SHP77 (cell line): ENCODE results near the gene VAV3.

Experiments
- DNase-seq, 2 experiments: peaks; one replicate each; lab custom pipeline; 2025; lab: John Stamatoyannopoulos, UW

Gene VAV3

GRCh38 chr1:107793896-107794453 lies 171.0 kb downstream of the VAV3 start:
- DNase-seq, result no peak

GRCh38 chr1:107791348-107791747 lies 173.6 kb downstream of the VAV3 start:
- DNase-seq, result no peak

DNA sequence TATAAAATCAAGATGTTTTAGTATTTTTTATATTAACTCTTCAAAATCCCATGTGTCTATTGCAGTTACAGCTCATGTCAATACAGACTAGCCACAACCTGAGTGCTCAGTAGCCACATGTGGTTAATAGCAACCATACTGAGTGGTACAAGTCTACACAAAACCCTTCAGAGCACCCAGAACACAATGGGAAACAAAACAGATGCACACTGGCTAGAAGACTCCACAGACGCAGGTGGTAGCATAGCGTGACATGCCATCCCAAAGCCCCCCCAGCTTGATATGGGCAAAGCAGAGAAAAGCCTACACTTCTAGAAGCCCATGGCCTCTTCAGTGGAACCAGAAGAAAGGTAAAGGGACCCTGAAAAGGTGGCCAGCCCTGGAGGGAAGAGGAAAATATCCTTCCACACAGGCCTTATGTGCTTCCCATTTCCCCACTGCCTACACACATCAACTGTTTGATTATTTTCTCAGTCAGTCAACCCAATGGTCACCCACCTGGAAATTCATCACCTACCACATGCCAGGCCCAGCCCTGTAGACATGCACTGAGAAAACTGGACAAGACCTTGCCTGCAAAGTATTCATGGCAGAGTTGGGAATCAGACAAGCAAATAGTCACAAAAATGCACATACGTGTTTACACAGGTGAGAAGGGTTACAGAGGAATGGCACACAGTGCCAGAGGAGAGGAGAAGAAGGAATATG lies 175.0 kb downstream of the VAV3 start:
- DNase-seq, result no peak

DNA sequence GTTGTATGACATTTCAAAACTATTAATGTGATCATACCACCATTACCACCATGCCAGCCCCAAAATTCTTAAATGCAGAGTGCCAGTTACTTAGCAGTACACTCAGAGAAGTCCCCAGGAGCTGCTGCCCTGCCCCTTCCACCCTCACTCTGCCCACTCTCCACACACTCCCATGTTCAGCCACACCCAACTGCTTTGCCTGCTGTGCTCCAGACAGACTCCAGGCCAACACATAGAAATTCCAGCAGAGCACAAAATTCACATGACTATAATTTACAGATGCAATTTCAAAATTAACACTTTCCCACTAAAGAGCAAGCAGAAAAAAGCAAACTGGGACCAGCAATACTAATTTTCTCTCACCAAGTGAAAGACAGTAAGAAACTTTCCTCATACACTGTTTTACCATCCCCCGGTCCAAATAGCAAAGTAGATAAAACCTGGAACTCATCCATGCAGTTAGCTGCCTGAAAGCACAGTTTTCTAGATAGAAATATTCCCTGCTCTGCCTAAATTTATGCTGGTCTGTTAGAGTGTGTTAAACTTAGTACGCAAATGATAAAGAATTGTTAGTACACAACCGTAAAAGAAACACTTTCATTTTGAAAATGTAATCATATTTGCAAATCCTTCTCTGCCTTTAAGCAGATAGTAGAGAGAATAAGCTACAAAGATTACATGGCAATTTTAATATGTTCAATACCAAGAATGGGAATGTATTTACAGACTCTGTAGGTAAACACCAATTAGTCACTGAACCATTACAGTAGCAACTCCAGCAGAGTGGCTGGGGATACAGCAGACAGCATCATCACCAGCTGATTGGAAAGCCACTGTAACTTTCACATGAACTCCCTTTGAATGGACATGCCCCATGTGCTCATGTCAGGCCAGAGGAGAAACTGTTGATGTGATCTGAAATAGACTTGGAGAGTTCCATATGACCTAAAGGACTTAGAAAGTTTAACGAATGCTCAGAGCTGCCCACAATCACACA lies 176.5 kb downstream of the VAV3 start:
- no peak for DNase-seq

DNA sequence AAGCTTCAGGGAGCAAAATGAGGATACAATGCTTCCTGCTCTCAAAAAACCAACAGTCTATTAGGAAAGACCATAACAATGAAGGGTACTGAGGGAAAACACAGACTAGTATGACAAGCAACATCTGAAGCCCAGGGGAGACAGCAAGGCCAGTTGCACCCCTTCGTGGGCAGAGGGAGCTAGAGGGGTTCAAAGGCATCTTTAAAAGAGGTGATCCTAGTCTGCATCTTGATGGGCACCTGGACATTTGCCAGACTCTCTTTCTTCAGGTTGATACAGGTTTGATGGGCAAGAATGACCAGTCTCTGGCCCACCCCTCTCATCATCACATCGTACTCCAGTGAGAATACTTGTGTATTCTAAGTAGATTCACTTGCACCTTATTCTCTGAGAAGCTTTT lies 177.7 kb downstream of the VAV3 start:
- DNase-seq, result peak in 1 of 2 experiments; percentile 7

DNA sequence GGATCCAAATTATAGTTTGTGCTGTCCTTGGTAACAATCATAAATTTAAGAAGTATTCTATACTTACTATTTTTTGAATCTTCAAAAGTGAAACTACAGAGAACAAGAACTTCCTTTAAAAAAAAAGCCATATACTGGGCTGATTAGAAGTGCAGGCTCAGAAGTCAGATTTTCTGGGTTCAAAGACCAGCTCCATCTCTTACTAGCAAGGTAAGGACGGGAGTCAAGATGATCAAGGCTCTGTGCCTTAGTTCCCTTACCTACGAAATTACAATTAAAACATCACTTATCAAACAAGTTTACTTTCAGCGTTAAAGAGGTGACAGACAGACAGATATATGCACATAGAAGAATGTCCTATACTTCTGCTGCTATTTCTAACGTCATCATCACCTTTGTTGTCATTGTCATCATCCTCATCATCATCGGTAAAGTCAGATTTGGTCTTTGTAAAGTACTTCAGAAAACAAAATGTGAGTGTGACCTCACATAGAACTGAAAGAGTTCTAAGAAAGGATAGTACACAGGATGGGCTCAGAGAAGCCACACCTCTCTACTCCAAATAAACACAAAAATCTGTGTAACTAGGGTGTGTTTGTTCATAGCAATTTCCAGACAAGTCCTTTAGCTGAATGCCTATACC lies 178.7 kb downstream of the VAV3 start:
- DNase-seq, result no peak

DNA sequence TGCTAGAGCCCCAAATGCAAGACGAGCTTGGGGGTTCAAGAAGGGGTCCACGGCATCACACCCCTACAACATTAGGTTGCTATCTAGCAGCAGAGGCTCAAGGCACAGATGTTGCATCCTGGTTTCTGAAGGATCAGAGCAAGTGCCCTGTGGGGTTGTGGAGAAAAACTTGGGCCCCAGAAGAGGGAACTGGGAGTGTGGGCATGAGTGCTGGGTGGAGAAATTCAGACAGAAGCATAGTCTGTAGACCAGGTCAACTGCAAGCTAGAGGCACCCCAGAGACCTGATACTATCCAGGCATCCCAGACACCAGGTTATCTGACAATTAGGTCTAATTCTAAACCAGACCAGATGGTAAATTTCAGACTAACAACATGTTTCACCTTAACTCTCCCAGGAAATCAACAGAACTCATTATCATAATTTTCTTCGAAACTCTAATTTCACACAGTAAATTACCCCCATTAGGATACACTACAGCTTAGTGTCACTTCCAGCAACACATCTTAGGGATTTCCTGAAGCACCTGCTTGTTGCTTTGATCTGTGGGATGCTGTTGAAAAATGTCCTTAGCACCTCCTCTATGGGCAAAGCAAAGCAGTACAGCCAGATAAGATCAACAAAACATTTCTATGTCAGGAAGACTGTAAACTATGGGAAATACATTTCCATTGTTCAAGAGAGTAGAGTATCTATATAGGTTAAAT lies 179.3 kb downstream of the VAV3 start:
- no peak for DNase-seq

DNA sequence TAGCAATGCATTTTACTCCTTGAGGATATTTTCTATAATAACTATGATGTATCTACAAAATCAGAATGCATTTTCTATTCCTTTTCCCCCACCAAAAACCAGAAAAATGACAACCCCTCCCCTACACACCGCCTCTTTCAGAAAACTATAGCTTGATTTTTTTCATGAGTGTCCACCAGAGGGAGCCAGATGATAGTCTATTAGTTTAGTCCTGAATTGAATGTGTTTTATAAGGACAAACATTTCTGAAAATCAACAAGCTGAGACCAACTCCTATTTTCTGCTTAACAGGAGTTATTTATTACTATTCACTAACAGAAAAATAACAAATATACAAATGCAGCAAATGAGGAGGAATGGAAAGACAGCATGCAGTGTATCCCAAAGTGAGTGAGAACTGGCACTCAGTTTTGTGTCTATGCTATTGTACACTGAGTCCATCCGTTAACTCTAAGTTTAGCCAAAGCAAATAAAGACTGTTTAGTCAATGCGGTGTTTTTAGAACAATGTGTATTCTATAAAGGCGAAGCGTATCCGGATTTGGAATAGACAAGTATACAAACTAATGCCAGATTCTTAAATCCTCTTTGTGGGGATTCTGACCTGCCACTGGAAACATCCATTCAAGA lies 182.6 kb downstream of the VAV3 start:
- DNase-seq, result peak; percentile 29 to 41

GRCh38 chr1:107781245-107781644 lies 183.7 kb downstream of the VAV3 start:
- no peak for DNase-seq

GRCh38 chr1:107777664-107778047 lies 187.3 kb downstream of the VAV3 start:
- no peak for DNase-seq

DNA sequence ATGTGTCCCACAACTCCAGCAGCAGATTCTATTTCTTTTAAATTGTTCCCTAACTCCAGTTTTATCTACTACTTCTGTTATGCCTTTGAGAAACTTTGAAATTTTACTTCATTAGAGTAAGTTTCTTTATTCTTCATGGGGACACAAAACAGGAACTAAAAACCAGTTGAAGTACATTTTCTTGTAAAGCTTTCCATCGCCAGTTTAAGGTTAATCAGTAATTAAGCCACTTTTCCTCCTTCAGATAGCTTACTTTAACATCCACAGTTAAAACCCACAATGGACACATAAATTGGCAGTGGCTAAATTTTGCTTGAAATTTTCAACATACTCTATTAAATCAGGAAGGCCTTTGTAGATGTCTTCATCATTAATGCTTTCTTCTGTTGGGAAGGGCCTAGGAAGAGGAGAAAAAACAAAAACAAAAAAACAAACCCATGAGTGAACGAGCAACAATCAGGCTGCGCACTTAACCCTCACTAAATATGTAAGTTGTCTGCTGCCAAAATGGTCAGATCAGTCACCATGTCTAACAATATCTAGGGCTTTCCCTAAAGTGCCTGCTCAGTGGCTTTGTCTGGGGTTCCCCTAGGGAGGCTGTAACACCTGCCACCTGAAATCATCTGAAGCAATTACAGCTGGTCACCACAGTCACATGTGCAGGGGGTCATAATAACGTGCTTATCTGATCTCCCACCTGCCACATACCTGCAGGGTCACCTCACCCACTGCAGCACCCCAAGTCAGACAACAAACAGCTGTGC lies 187.9 kb downstream of the VAV3 start:
- peak in 1 of 2 experiments; percentile 4 for DNase-seq

- DNase-seq, result no peak
Measured at GRCh38 chr1:107771377-107771776, 193.6 kb downstream of the VAV3 start.

GRCh38 chr1:107767156-107767582 lies 197.8 kb downstream of the VAV3 start:
- no peak for DNase-seq

DNA sequence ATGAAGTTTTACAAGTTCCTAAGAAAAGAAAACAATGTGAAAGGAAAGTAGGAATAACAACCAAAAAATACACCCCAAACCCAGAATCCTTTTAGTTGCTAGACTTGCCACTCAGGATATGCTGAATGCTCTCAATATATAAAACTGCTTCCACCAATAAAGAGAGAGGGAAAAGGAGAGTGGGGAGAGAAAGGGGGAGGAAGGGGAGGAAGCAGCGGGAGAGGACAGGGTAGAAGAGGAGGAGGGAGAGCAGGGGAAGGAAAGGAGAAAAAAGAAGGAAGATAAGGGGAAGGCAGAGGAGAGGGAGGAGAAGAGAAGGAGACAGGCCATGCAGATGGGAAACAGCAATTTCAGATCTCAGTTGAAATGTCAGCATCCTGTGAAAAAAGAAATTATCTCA lies 198.4 kb downstream of the VAV3 start:
- DNase-seq, result no peak

DNA sequence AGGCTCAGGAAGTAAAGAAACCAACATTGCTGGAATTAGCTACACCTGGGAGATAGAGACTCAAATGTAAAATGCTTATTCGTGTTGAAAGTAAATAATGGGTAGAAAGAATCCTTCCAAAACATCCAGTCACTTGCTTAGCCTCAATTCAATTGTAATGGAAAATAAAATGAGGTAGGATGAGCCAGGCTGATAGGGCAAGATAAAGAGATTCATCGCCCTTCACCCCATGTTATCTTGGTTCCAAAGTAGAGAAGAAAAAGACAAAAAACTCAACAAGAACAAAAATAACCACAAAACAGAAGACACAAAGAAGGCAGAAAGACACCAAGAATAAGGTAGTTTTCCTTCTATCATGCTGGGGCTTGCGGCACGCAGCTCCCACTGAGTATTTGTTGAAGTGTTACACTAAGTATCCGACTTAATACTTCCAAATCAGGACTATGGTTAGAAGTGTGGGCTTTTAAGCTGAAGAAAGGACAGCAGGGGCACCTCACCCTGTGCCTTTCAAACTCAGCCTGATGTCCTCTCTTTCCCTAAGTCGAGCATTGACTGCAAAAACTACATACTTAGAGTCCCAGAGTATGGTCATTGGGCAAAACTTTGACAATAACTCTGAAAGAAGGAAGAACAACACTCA lies 202.1 kb downstream of the VAV3 start:
- no peak for DNase-seq

DNA sequence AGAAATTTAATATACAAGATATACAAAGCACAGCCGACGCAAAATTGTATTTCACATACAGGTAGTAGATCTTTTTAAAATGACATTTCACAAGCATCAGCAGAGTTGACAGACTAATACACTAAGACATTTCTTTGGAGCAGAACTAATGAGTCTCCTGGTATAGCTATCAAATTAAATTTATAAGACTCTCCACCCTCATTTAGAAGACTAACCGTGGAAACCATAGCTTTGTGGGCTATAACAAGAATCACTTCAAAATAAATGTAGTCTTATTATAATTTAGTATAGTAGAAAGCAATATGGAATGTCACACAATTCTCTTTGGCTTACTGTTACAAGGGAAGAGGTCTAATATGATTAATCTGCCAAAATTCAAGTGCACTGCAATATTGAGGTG lies 204.9 kb downstream of the VAV3 start:
- DNase-seq, result no peak

- DNase-seq, result peak; percentile 69 to 72
Measured at GRCh38 chr1:107750364-107750959, 214.5 kb downstream of the VAV3 start.

DNA sequence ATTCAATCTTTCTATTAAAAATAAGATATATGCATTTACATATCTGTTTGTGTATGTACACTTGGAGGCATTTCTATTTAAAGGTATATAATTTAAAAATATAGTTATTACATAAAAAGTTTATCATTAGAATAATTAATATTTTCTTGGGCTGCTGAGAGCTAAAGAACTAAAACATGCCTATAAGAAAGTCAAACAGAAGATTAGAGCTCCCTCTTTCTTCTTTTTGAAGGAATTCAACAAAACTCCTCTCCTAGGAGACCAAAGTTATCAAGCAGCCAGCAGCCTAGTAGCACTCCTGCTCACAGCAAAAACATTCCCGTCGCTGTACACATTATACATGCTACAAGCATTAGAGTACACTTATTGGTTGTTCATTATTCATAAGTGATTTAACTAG lies 216.4 kb downstream of the VAV3 start:
- peak in 1 of 2 experiments; percentile 19 for DNase-seq

GRCh38 chr1:107741242-107741641 lies 223.7 kb downstream of the VAV3 start:
- DNase-seq, result no peak
